Measurements from ENCODE around the gene VWF.

The VWF gene

GRCh38 chr12:6058481-6059161 lies 65.8 kb downstream of the VWF start:
- DNase-seq, result no peak

DNA sequence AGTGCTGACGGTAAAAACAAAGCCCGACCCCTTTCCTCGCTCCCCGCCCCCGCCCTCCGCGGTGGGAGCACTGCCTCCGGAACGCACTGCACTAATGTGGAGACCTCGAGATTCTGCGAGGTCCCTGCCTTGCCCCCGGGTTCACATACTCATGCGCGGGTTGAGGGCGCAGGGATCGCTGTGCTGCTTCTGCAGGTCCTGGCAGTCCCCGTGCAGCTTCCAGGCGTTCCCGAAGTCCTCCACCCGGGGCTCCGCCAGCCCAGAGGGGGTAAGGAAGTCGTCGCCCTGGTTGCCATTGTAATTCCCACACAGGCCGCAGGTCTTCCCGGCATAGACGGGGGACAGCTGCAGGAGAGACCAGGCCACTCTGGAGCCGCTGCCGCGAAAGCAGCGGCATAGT lies 66.8 kb downstream of the VWF start:
- no peak for DNase-seq

GRCh38 chr12:6056406-6057240 lies 67.8 kb downstream of the VWF start:
- DNase-seq, result no peak

DNA sequence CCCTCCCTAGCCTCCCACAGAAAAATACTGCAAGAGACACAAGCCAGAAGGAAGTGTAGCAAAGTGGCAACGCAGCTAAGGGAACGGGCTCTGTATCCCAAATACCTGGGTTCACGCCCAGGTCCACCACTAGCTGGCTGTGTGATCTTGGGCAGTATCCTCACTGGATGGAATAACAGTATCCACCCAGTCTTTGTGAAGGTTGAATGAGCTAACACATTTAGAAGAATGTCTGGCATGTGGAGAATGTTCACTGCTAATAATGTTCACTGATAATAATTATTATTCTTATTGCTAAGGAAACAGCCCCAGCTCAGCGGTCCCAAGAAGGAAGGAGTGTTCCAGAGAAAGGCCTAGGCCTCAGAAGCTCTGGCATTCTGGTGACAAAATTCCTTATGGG lies 70.9 kb downstream of the VWF start:
- DNase-seq, result no peak

GRCh38 chr12:6052940-6053329 lies 71.5 kb downstream of the VWF start:
- no peak for DNase-seq

DNA sequence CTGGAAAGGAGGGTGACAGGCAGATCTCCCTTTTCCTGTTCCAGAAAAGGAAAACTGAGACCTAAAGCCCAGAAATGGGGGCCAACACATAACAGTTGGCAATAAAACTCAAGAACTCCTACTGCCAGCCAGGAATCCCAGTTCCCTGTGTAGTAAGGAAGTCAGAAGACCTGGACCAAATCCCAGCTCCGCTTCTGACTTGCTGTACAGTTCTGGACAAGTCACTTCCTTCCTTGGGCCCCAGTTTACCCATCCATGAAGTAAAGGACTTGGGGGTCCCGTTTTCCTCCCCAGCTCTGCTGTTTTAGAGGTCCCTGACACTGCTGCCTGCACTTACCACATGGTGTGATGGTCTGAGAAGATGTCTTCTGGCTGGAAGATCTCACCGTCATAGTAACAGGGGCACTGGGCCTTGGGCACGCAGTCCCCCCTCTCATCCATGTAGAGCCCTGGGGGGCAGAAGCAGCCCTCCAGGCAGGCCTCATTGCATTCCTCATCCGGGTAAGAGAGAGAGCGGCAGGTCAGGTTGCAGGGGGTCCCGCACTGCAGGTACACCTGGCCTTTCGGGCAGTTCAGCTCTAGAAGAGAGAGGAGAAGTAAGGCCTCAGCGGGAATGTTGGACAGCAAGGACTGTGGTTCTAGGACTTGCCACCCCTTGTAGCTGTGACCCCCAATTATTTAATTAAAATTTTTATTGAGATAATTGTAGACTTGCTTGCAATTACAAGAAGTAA lies 72.1 kb downstream of the VWF start:
- DNase-seq, result no peak

DNA sequence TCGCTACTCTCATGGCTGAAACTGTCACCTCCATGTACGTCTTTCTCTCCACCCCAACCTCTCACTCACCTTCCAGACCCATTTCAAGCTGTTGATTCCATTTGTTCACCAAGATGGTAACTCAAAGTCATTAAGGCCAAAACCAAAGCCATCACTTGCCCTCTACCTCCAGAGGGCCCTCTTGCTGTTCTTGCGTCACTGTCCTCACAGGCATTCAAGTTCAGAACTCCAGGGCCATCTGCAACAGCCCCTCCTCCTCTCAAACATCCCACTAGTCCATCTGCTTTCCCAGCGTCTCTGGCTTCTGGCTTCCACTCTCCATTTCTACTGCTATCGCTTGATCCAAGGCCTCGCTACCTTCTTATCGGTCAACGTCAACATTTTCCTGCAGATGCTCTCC lies 74.5 kb downstream of the VWF start:
- DNase-seq, result no peak

DNA sequence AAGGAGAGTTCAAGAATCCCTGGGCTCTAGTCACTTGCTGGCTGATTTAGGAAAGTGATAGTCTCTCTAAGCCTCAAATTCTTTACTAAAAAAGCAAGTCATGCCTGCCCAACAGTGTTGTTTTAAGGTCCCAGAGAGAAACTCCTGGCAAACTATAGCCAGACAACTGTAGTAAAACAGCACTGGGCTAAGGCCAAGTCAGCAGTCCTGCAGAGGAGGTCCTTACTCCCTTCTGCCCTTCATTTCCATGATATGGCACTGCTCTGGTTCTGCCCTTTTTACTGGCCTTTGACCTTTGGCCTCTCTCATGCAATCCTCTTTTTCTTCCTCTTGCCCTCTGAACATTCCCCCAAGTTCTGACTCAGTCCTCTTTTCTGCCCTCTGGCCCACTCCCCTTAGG lies 74.9 kb downstream of the VWF start:
- DNase-seq, result no peak

GRCh38 chr12:6047249-6048237 lies 76.9 kb downstream of the VWF start:
- DNase-seq, result peak; percentile 26 to 34

- DNase-seq, result no peak
Measured at GRCh38 chr12:6046511-6047180, 77.8 kb downstream of the VWF start.

GRCh38 chr12:6045438-6045837 lies 79.0 kb downstream of the VWF start:
- no peak for DNase-seq

GRCh38 chr12:6044082-6044481 lies 80.4 kb downstream of the VWF start:
- no peak for DNase-seq

- no peak for DNase-seq
Measured at GRCh38 chr12:6042446-6042845, 82.0 kb downstream of the VWF start.

- DNase-seq, result no peak
Measured at GRCh38 chr12:6041891-6042290, 82.6 kb downstream of the VWF start.

GRCh38 chr12:6040815-6041214 lies 83.7 kb downstream of the VWF start:
- DNase-seq, result no peak

DNA sequence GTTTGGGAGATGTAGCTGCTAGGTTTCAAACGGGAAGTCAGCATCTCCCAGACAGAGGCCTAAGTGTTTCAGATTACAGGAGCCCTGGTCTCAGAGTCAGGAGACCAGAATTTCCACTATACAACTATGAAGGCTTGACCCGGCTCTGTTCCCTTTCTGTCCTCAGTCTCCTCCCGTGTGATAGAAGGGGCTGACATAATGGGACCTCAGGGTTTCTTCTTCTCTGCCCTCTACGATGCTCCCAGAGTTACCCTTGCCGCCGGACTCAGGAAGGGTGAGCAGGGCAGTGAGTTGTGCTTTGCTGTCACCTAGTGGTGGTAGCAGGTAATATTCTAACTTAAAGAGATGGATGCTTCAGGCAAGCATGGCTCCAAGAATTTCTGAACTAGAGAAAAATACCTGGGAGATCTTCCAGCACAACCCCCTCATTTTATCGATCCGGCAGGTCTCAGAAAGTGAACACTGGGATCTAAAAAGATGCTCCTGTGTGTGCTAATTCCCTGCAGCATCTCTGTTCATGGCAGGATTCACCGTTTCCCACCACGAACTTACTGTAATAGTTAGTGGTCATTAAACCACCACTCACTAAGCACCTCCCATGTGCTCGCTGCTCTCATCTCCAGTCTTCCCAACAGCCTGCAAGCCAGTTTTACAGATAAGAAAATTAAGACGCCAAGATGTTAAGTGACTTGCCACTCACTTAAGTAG lies 84.4 kb downstream of the VWF start:
- peak; percentile 67 for DNase-seq

DNA sequence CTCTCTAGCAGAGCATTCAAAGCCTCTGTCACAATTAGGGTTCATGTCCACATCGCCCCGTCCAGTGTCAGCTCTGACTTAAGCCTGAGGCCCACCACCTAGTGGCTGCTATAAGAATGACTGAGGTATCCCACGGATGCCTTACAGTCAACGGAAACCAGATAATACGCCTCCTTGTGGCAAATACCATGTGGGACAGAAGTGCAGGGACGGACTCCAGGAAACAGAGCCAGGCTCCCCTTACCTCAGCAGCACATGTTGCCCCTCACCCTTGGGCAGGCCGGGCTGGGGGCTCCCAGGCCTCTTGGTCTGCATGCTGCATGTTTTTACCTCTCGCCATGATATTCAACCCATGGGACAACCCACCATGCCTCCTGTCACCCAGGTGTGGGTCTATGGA lies 86.3 kb downstream of the VWF start:
- peak; percentile 88 for DNase-seq

GRCh38 chr12:6037459-6037858 lies 87.0 kb downstream of the VWF start:
- no peak for DNase-seq

GRCh38 chr12:6036509-6036908 lies 88.0 kb downstream of the VWF start:
- DNase-seq, result no peak

DNA sequence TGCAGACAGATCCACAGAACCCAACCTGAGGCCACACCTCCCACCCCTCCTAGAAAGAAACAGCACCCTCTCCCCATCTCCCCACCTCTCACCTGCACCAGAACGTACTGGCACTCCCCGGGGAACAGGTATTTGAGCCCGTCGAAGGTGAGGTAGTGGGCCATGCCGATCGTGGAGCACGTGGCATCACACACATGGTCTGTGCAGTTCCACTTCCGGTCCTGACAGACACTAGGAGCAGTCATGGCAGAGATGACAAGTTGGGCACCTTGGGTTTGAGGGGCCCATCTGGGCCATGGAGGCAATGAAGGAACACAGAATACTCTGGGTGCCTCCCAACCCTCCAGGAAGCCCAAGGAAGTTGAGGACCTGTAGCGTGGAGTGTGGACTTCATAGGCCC lies 89.9 kb downstream of the VWF start:
- no peak for DNase-seq

DNA sequence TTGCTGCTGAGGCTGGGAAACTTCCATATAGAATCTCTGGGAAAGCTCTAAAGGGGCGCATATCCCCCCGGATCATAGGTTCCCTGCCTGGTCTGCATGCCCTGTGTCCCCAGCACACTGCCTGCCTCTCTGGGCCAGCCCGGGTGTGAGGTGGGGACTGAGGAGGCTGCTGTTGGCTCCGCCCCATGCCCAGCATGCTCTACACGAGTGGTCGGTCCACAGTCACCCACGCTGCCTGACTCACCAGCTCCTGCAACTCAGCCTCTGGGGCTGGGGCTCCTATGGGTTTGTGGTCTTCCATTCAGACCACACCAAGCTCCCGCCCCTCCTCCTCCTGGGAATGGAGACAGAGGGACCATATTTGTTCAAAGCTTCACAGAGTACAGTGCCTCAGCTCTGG lies 90.9 kb downstream of the VWF start:
- no peak for DNase-seq

Data from inflammatory macrophage (primary cell).